HEK293T (cell line): ENCODE results near the gene IQCN.

Experiments used
- ARNT ChIP-seq: fragments of 450-650 bp; IDR thresholded peaks from 2 replicates; pipeline ENCODE4 v1.6.1; 2017; ENCODE audit warnings: mild to moderate bottlenecking
- BHLHE40 ChIP-seq: fragments of 450-650 bp; IDR thresholded peaks from 2 replicates; pipeline ENCODE4 v1.6.1; 2016; ENCODE audit warnings: mild to moderate bottlenecking, moderate library complexity, borderline replicate concordance
- ELF4 ChIP-seq: fragments of 450-650 bp; IDR thresholded peaks from 2 replicates; pipeline ENCODE4 v1.6.1; 2017; ENCODE audit warnings: antibody characterized with exemption
- FOXA1 ChIP-seq: fragments of 450-650 bp; IDR thresholded peaks from 2 replicates; pipeline ENCODE4 v1.6.1; 2016; ENCODE audit warnings: mild to moderate bottlenecking
- L3MBTL2 ChIP-seq: fragments of 450-650 bp; conservative IDR thresholded peaks from 2 replicates; pipeline ENCODE4 v1.6.1; 2016; ENCODE audit warnings: mild to moderate bottlenecking
- SUZ12 ChIP-seq: fragments of 450-650 bp; IDR thresholded peaks from 2 replicates; pipeline ENCODE4 v1.6.1; 2016; ENCODE audit warnings: mild to moderate bottlenecking
- TARDBP ChIP-seq: fragments of 450-650 bp; IDR thresholded peaks from 2 replicates; pipeline ENCODE4 v1.6.1; 2016
- TF ChIP-seq, protein P1 (sequence below): fragments of 450-650 bp; IDR thresholded peaks from 2 replicates; pipeline ENCODE4 v1.6.1; 2016

DNA sequence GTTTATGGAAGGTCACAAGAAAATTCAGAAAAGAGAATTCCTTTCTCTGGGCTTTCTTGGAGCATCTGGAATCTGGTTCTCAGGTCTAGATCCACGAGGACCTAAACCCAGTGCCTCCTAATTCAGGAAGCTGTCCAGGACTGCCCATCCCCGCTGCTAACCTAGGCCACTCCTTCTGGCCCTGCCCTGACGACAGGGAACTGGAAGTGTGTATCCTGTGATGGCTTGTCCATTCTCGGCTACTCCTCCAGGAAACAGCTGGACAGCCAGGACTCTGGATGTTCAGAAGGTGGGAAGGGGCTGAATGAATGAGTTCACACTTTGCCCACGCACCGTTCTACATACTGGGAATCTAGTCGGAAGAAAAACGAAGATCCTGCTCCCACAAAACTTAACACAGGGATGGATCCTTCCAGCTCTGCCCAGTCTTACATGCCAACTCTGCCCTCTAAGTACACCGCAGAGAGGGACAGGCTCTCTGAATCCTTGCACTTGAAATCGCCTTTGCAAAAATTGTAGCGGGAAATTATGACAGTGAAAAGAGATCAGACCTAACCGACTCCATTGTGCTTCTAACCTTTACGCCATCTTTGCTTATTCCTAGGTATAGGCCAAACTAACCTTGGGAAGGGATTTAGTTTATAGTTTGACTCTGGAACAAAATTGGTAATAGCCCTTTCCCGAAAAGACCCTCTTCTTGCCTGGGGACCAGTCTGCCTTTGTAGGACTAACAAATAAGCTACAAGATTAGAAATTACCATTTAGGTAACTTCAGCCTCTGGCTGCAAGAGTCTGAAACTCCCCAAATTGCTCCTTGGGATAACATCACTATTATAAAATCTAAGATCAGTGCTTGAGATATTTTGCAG, 46.8 kb upstream of the IQCN start:
- TF ChIP-seq FOXA1 (no peak), TARDBP (no peak), ARNT (no peak), BHLHE40 (no peak), L3MBTL2 (no peak), SUZ12 (no peak), ELF4 (no peak)
- TF ChIP-seq, protein P1, sequence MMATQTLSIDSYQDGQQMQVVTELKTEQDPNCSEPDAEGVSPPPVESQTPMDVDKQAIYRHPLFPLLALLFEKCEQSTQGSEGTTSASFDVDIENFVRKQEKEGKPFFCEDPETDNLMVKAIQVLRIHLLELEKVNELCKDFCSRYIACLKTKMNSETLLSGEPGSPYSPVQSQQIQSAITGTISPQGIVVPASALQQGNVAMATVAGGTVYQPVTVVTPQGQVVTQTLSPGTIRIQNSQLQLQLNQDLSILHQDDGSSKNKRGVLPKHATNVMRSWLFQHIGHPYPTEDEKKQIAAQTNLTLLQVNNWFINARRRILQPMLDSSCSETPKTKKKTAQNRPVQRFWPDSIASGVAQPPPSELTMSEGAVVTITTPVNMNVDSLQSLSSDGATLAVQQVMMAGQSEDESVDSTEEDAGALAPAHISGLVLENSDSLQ = no peak
